Endothelial cell of umbilical vein (primary cell): Measurements from ENCODE around the gene OR51G2. TPM values are rescaled to one million over a fixed set of nuclear protein-coding genes. Genes with fewer than 3 reads are reported as not detected.

Source experiments
- Bru-seq: library from RNA; stranded (reverse); fragments of 400-500 nt; gene quantifications from one replicate; lab custom pipeline; 2021; lab: Mats Ljungman, UMichigan
- BruChase-seq, 2 experiments: library from RNA; stranded (reverse); fragments of 400-500 nt; gene quantifications; one replicate each; lab custom pipeline; 2021; lab: Mats Ljungman, UMichigan
- BruUV-seq: library from RNA; stranded (reverse); fragments of 400-500 nt; replicated peaks from 2 replicates; lab custom pipeline; 2021; lab: Mats Ljungman, UMichigan
- CTCF ChIA-PET: fragments of 300-600, 350-600 bp; sonication (Branson Sonifier 250); formaldehyde crosslinking; loops from one replicate; lab custom pipeline; 2021; ENCODE audit warnings: antibody characterized with exemption, inconsistent platforms; lab: Charles Lee
- POLR2A ChIA-PET: fragments of 300-600, 350-600 bp; sonication (Branson Sonifier 250); formaldehyde crosslinking; loops from one replicate; lab custom pipeline; 2021; ENCODE audit warnings: antibody characterized with exemption, inconsistent platforms; lab: Charles Lee
- DNase-seq: peaks from one replicate; pipeline ENCODE4 v3.0.0-alpha.2; 2011; ENCODE audit warnings: low read depth, low spot score
- FAIRE-seq: peaks from 2 replicates; lab custom pipeline; 2011; peaks lifted over from hg19 to GRCh38; lab: Jason Lieb, UNC
- H2AFZ ChIP-seq: 2 replicates; pipeline ENCODE4 v1.6.0; 2012; ENCODE audit warnings: low read depth, low read length, control low read depth, inconsistent platforms
- H3K27ac ChIP-seq: 2 replicates; pipeline ENCODE4 v1.5.1; 2011; ENCODE audit warnings: low read depth, mild to moderate bottlenecking, control low read depth, low read length, moderate library complexity; ENCODE audit not compliant: insufficient read depth
- H3K27me3 ChIP-seq, 2 experiments: 2 replicates each; pipeline versions ENCODE4 v1.6.0 to v1.6.1; 2011; ENCODE audit warnings: low read length in 2 of 2, mixed read lengths in 1 of 2; ENCODE audit not compliant: control insufficient read depth in 2 of 2, insufficient read depth in 2 of 2
- H3K36me3 ChIP-seq, 2 experiments: 2 replicates in 1 of 2; 3 replicates in 1 of 2; pipeline ENCODE4 v1.5.1; 2011; ENCODE audit warnings: low read length in 2 of 2, mild to moderate bottlenecking in 1 of 2, moderate library complexity in 1 of 2; ENCODE audit not compliant: control insufficient read depth in 2 of 2, insufficient read depth in 2 of 2; ENCODE audit errors: extremely low read depth in 1 of 2
- H3K4me1 ChIP-seq: 3 replicates; pipeline ENCODE4 v1.5.1; 2011; ENCODE audit warnings: mild to moderate bottlenecking, low read length; ENCODE audit not compliant: control insufficient read depth, insufficient read depth; ENCODE audit errors: extremely low read depth
- H3K4me2 ChIP-seq: 2 replicates; pipeline ENCODE4 v1.6.1; 2011; ENCODE audit warnings: low read length, control low read depth, mixed read lengths; ENCODE audit not compliant: insufficient read depth
- H3K4me3 ChIP-seq, 3 experiments: fragments of 200-600 bp in 1 of 3; sonication (generic), shearing (Covaris generic) in 1 of 3; replicated peaks in 1 of 3; 2 replicates each; pipeline ENCODE4 v1.5.1; 2011 to 2016; ENCODE audit warnings: control low read depth in 3 of 3, low read length in 3 of 3, mild to moderate bottlenecking in 2 of 3, inconsistent platforms in 1 of 3, low read depth in 1 of 3, moderate library complexity in 1 of 3; ENCODE audit not compliant: insufficient read depth in 1 of 3
- H3K79me2 ChIP-seq: 2 replicates; pipeline ENCODE4 v1.6.0; 2012; ENCODE audit warnings: low read length, inconsistent platforms; ENCODE audit not compliant: control insufficient read depth, insufficient read depth
- H3K9ac ChIP-seq: replicated peaks from 2 replicates; pipeline ENCODE3; 2011; ENCODE audit warnings: low read length, control low read depth; ENCODE audit not compliant: insufficient read depth; ENCODE audit errors: extremely low read depth
- H3K9me1 ChIP-seq: replicated peaks from 3 replicates; pipeline ENCODE4 v1.6.0; 2011; ENCODE audit warnings: mild to moderate bottlenecking, low read length; ENCODE audit not compliant: control insufficient read depth, insufficient read depth; ENCODE audit errors: extremely low read depth
- H3K9me3 ChIP-seq: replicated peaks from 2 replicates; pipeline ENCODE4 v1.5.1; 2012; ENCODE audit warnings: low read length, inconsistent platforms; ENCODE audit not compliant: control insufficient read depth, insufficient read depth
- H4K20me1 ChIP-seq: replicated peaks from 2 replicates; pipeline ENCODE3; 2011; ENCODE audit warnings: mild to moderate bottlenecking, low read length; ENCODE audit not compliant: control insufficient read depth, insufficient read depth; ENCODE audit errors: extremely low read depth
- EZH2 ChIP-seq: IDR thresholded peaks from 2 replicates; pipeline ENCODE4 v1.6.1; 2012; ENCODE audit warnings: borderline replicate concordance, low read depth, mild to moderate bottlenecking, moderate library complexity, low read length, inconsistent platforms; ENCODE audit not compliant: severe bottlenecking
- FOS ChIP-seq: IDR thresholded peaks from 2 replicates; pipeline ENCODE4 v1.6.1; 2011; ENCODE audit warnings: mild to moderate bottlenecking, low read length, moderate library complexity, borderline replicate concordance; ENCODE audit not compliant: insufficient read depth
- GATA2 ChIP-seq: IDR thresholded peaks from 2 replicates; pipeline ENCODE4 v1.7.0; 2011; ENCODE audit warnings: low read depth, mild to moderate bottlenecking, moderate library complexity, mixed read lengths, low read length; ENCODE audit not compliant: insufficient read length, insufficient read depth
- JUN ChIP-seq: IDR thresholded peaks from 2 replicates; pipeline ENCODE4 v1.6.1; 2011; ENCODE audit warnings: borderline replicate concordance, low read depth; ENCODE audit not compliant: insufficient read length, insufficient read depth
- MYC ChIP-seq: IDR thresholded peaks from one replicate; pipeline ENCODE4 v1.6.1; 2011; ENCODE audit warnings: mild to moderate bottlenecking, low read depth, low read length
- POLR2A ChIP-seq: IDR thresholded peaks from 2 replicates; pipeline ENCODE4 v1.6.1; 2012; ENCODE audit warnings: low read depth, mild to moderate bottlenecking, control low read depth, low read length
- POLR2AphosphoS5 ChIP-seq: IDR thresholded peaks from 2 replicates; pipeline ENCODE4 v1.6.1; 2012; ENCODE audit warnings: low read depth, mild to moderate bottlenecking, control low read depth, low read length, moderate library complexity; ENCODE audit not compliant: insufficient read depth
- dilution Hi-C: fragments of 300-500 bp; cut with MboI; formaldehyde crosslinking; loops from one replicate; pipeline ENCODE4 v1.15.0; 2019; ENCODE audit warnings: low sequenced_read_pairs; ENCODE audit not compliant: extremely low pct_ligation_motif_present
- intact Hi-C: fragments of 100-400 bp; cut with micrococcal nuclease; formaldehyde crosslinking; loops from one replicate; pipeline ENCODE4 v1.10.0; 2022
- long read RNA-seq: library from polyadenylated mRNA; stranded (forward); transcript quantifications from one replicate; pipeline ENCODE4 v2.0.0, GENCODE V29; 2021
- polyA minus RNA-seq, 3 experiments: library from RNA; depleted of rRNA, polyadenylated mRNA; stranded (reverse); fragments of >200 nt; gene quantifications; 1 replicate in 1 of 3; 2 replicates in 2 of 3; pipeline ENCODE4 v1.2.3, GENCODE V29; 2011
- polyA plus RNA-seq, 4 experiments: library from polyadenylated mRNA; depleted of rRNA in 3 of 4; stranded (reverse) in 3 of 4; unstranded in 1 of 4; fragments of >200 nt; gene quantifications; 2 replicates each; pipeline versions ENCODE4 v1.2.1 to v1.2.3, GENCODE V29; 2011 to 2012; ENCODE audit warnings: missing spikeins in 1 of 4
- total RNA-seq: library from RNA; stranded (reverse); gene quantifications from 2 replicates; pipeline ENCODE4 v1.2.3, GENCODE V29; 2021
- TF ChIP-seq, protein P1 (sequence below): IDR thresholded peaks from 2 replicates; pipeline ENCODE4 v1.6.1; 2011; ENCODE audit not compliant: insufficient read depth, insufficient read length
- TF ChIP-seq, protein P2 (sequence below), 2 donors: IDR thresholded peaks; 1 replicate in 1 of 2; 2 replicates in 1 of 2; pipeline ENCODE4 v1.5.1; 2011; ENCODE audit warnings: low read length in 2 of 2, mild to moderate bottlenecking in 2 of 2, moderate library complexity in 2 of 2, control low read depth in 1 of 2, inconsistent platforms in 1 of 2, low read depth in 1 of 2; ENCODE audit not compliant: insufficient read depth in 1 of 2; ENCODE audit errors: extremely low read depth in 1 of 2

The OR51G2 gene
- total RNA-seq (not detected in 2 replicates), polyA plus RNA-seq (not detected in 2 replicates), polyA minus RNA-seq (not detected in 2 replicates), Bru-seq, nascent RNA (not detected), BruChase-seq, experiment 1, labeled RNA remaining after a 6-hour chase (not detected), BruChase-seq, experiment 2, labeled RNA remaining after a 2-hour chase (not detected)
- polyA plus RNA-seq (2011; cell fraction: cytosol; rRNA removed), result not detected in 2 replicates
- polyA plus RNA-seq (2011; cell fraction: nucleus; rRNA removed), result not detected in 2 replicates
- polyA plus RNA-seq (2012), result not detected in 2 replicates
- polyA minus RNA-seq (2011; cell fraction: cytosol; rRNA and poly(A)+ RNA removed), result not detected
- not detected in 2 replicates for polyA minus RNA-seq (2011; cell fraction: nucleus; rRNA and poly(A)+ RNA removed)
- long read RNA-seq, result 0 reads

DNA sequence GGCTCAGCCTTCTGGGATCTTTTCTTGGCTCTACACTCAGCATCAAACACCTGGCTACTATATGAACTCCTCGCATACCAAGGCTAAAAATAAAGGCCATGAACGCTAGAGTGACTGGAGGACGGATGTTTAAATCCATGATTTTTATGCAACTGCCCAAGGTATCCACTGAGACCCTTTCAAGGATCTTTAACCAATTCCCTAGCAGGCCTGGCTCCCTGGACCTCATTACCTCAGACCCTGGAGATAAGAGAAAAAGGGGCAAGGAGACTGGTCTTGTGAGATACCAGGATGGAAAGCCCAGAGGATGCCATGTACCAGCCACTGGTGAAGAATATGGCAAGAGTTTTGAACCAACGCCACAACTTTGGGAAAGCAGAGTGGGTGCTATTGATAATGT is at the start of gene OR51G2:
Gene OR51G2 (minus strand): TSS at position 101 of the 400 bp plus-strand sequence. CDS start 3,687 bp downstream, outside the sequence.
- intact Hi-C loops, result no loop called here
- no peaks in the 10 kb centered on the region for H3K27me3 ChIP-seq
- FAIRE-seq (no peak), DNase-seq (no peak)
- no peaks in the 10 kb centered on the region for H3K36me3 ChIP-seq
- dilution Hi-C loops, result no loop called here
- no peak within 1 kb of the TSS for H3K9ac ChIP-seq
- no peak within 1 kb of the TSS for H3K4me2 ChIP-seq
- no peak within 1 kb of the TSS for H2AFZ ChIP-seq
- ChIA-PET POLR2A (no interaction called here), CTCF (no interaction called here)
- H3K79me2 ChIP-seq, result no peaks in the 10 kb centered on the region
- no peak within 1 kb of the TSS for H3K27ac ChIP-seq
- H3K4me1 ChIP-seq, result no peaks in the 10 kb centered on the region
- no peaks in the 10 kb centered on the region for H3K9me3 ChIP-seq
- no peak within 1 kb of the TSS for H3K4me3 ChIP-seq
- H4K20me1 ChIP-seq, result no peaks in the 10 kb centered on the region
- TF ChIP-seq GATA2 (no peak), MYC (no peak), POLR2AphosphoS5 (no peak), JUN (no peak), EZH2 (no peak), POLR2A (no peak), FOS (no peak)
- TF ChIP-seq, protein P1, sequence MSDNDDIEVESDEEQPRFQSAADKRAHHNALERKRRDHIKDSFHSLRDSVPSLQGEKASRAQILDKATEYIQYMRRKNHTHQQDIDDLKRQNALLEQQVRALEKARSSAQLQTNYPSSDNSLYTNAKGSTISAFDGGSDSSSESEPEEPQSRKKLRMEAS, result no peak
- TF ChIP-seq, protein P2, sequence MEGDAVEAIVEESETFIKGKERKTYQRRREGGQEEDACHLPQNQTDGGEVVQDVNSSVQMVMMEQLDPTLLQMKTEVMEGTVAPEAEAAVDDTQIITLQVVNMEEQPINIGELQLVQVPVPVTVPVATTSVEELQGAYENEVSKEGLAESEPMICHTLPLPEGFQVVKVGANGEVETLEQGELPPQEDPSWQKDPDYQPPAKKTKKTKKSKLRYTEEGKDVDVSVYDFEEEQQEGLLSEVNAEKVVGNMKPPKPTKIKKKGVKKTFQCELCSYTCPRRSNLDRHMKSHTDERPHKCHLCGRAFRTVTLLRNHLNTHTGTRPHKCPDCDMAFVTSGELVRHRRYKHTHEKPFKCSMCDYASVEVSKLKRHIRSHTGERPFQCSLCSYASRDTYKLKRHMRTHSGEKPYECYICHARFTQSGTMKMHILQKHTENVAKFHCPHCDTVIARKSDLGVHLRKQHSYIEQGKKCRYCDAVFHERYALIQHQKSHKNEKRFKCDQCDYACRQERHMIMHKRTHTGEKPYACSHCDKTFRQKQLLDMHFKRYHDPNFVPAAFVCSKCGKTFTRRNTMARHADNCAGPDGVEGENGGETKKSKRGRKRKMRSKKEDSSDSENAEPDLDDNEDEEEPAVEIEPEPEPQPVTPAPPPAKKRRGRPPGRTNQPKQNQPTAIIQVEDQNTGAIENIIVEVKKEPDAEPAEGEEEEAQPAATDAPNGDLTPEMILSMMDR (IDR thresholded peaks at IDR 0.05; ENCODE audit: extremely low read depth in 1 of 2, insufficient read depth in 1 of 2, low read depth in 1 of 2, low read length in 2 of 2), result no peak
- no TSS peak for BruUV-seq
- no peaks in the 10 kb centered on the region for H3K9me1 ChIP-seq
